NCI-H2171 (cell line): Measurements from ENCODE around the gene FOXD2.
A peak's percentile ranks its signal among the peaks of the same experiment; 100 is the strongest.
"Not testable (repeated sequence)": the region's sequence is repeated elsewhere in the genome, so short reads cannot be mapped to it uniquely, and the experiment has no call there.

Experiments
- DNase-seq: peaks from one replicate; lab custom pipeline; 2025; lab: John Stamatoyannopoulos, UW

Gene FOXD2

DNA sequence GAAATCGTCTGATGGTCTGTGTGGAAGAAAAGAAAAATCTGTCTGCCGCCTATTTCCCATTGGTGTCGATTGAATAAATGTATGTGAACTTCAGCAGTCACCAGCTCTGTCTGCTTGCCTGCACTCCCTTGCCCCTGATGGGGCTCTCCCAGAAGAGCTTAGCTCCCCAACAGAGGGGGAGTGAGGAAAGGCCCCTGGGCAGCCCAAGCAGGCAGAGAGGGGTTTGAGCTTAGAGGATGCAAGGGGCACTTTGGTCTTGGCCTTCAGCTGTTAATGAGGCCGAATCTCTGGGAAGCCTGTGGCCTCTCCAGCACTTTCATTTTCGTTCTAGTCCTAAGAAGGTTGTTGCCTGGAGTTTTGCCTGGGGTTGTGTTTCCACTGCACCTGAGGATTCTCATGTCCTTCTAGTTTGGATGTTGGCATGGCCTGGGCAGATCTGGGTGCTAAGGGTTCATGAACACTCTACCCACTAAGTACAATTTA, 2.8 kb downstream of the FOXD2 start:
- DNase-seq: no peak

DNA sequence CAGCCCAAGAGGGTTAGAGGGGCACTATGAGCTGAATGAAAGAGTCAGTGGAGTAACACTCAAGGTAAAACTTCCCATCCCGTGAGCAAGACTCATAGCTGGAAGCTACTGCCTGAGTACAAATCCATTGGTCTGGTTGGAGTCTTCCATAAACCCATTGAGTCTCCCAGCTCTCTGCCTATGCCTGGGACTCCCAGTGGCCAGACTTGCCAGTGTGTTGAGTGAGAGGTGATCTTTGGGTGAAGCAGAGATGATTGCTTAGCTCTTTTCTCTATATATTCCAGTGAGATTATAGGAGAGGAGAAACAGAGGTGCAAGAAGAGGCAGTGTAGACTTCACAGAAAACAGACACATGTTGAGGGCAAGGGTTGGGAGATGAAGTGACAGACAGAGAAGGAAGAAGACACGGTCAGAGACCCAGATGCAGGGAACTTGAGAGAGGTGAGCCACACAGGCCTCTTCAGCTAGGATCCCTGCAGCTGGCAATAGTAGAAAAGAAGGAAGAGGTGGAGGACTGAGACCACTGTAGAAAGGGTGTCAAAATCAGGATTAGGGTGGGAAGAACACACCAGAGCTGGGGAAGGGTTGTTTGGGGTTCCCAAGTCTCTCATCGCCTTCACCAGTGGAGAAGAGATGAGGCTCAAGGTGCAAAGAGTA, 3.7 kb downstream of the FOXD2 start:
- DNase-seq: no peak

DNA sequence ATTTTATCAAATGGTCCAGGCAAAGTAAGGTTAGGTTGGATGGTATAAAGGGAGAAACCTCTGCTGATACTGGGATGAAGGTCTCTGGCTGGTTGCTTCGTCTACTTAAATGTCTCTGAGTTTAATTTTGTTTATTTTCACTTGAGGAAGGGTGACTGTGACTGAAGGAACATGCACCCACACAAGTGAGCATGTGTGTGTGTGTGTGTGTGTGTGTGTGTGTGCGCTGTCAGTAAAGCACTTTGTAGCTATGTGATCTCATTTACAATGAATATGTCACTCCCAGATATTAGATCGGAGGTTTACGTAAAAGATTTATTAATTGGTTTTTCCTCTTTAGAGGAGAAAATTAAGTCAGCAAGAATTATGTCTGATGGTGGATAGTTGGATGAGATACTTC, 4.4 kb downstream of the FOXD2 start:
- no peak for DNase-seq

DNA sequence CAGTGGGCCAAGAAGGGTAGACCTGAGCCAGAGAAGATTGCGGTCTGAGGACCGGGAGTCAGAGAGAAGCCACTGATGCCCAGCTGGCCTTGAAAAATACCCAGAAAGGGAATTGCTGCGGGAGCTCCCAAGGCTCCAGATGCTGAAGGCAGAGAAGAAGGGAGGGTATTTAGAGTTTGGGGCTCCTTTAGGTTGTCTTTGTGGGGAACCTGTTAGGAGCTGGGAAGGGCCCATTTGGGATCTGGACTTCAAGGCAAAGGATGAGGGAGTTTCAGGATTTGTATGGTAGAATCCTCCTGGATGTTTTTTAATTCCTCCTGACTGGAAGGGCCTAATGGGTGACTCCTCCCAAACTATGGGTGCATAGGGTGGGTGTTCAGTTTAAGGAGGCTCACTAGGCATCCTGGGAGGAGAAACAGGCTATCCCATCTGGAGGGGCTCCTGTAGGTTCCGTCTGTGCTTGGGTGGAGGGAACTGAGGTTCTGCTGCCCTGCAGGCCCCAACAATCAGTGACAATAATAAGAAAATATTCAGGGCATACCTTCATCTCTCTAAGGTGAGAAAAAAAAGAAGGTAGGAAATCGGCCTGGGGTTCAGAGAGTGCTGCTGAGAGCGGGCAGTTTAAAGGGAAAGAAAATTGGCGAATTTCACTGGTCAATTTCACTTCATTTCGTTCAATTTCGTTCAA, 5.1 kb downstream of the FOXD2 start:
- DNase-seq: no peak

DNA sequence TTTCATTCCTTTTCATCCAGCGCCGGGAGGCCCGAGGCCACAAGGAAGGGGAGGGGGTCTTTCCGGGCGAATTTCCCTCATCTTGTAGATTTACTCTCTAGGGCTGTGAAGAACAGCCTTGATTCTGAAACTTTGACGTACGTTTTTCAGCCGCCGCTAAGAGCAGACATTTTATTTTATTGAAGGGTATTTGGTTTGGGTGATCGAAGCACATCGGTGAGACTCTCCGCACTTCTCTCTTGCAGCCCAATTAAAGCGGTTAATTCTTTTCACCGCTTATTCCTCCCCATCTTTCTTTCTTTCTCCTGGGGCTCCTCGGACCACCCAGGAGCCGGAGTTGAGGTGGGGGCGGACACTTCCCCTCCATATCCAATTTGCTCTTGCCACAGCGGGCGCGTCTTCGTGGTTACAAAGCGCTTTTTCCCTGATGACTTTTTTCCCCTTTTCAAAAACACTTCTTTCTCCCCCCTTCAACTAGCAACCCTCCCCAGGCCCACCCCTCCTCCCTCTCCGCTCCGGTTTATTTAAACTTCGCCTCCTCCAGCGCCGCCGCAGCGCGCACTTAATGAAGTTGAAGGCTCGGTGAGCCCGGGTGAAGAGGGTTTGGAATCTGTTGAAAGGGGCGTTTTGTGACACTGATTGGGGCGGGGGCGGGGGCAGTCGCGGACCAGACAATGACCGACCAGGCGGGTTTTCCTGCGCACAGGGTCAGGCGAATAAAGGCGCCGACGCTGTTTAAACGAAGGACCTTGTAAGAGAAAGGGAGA, 5.9 kb downstream of the FOXD2 start:
- DNase-seq: no peak

DNA sequence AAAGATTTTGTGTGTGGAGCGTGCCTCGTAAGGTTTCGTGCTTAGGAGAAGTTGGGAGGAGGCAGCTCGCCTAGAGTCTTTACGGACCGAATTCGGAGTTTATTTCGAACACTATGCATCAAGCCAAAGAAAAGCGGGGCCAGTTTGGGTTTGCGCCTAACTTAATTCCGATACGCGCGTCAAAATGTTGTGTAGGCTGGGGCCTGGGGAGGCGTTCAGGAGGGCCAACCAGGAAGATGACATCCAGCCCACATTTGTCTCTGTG, 6.4 kb downstream of the FOXD2 start:
- DNase-seq: no peak

DNA sequence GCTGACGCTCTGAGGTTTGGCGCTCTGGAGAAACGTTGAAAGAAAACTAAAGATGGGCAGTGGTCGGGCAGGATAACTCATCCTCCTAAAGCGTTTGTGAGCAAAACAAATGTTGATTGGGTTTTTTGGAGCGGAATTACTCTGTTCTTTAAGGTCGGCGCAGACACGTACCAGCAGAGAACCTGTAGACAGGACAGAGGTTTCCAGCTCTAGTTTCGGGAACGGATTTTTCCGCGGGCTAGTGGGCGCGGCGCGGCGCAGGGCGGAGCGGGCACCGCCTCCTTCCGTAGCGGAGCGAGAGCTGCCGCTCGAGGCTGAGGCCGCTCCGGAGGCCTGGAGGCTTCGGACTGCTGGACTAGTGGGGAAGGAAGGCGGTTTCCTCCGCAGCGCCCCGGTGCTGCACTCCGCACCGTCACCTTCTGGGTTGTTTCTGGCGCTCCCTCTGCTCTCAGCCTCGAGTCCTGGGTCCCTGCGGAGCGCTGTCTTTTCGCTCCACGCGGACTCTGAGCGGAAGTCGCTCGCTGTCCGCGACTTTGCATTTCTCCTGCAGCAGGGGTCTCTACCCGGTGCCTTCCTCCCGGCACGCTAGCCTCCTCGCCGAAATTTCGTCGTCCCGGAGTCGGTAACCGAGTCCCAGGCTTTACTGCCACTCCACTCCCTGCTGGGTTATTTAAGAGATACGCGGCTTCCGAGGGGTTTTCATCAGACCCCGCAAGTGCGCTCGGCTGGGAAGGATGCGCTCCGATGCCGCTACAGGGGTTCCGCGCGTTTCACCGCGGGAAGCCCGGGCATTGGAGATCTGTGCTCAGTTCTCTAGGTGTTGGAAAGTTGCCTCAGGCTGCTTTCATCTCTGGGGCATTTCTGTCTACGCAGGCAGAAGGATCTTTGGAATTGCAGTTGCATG, 7.0 kb downstream of the FOXD2 start:
- DNase-seq: no peak

DNA sequence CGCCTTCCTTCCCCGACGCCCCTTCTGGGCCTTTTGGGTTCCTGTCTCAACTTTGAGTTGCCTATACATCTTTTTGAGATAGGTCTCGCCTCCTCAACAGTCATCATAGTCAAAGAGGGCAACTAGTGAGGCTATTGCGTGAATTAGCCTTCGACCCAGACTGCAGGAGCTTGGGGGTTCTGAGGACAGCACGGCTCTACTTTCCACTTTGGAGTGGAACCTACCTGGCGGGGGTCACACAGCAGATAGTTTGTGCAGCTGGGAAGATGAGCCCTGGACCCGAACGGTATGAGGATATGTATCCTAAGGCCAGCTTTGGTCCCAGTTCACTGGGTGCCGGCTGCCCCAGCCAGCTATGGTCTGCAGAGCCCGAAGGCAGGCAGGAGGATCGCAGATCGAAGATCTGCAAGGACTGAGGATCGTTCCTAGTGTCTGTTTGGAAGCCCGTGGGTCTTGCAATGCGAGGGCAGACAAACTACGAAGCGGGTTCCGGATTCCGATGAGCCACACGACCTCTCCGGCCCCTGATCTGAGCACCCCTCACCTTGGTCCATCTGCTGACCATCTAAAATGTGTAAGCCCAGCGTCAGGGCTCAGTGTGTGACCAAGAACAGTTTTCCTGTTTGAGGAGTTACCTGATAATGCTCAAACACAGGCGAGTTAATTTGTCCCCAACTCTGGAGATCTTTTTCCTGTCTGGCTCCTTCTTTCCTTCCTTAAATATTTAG, 8.1 kb downstream of the FOXD2 start:
- no peak for DNase-seq

DNA sequence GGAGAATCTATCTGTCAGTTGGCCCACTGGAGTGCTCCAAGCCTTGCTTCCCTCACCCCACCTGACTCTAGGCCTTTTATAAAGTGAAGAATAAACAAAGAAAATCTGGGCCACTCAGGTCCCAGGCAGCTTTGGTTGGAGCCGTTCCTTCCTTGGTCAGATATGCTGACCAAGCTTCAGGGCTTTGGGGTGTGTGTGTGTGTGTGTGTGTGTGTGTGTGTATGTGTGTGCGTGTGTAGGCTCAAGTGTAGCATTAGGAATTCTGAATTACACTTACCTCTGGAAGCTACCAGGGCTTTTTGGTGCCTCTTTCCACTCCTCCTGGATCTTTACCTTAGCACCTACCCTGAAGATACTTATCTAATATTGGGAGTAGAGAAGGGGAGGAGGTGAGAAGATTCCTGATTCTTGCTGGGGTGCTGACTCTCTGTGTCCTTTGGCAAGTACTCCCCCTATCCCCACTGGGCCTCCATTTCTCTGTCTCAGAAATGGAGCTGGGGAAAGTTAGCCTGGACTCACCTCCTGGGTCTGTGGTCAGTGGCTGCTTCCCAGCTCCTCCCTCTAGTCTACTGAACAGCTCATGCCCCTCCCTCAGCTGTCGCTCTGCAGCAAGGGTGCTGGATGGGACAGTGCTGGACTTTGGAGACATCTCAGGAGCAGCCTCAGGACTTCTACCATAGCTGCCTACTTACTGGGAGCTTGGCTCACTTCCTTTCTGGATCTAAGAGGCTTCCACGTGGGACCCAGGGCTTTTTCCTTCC, 10.8 kb downstream of the FOXD2 start:
- no peak for DNase-seq

DNA sequence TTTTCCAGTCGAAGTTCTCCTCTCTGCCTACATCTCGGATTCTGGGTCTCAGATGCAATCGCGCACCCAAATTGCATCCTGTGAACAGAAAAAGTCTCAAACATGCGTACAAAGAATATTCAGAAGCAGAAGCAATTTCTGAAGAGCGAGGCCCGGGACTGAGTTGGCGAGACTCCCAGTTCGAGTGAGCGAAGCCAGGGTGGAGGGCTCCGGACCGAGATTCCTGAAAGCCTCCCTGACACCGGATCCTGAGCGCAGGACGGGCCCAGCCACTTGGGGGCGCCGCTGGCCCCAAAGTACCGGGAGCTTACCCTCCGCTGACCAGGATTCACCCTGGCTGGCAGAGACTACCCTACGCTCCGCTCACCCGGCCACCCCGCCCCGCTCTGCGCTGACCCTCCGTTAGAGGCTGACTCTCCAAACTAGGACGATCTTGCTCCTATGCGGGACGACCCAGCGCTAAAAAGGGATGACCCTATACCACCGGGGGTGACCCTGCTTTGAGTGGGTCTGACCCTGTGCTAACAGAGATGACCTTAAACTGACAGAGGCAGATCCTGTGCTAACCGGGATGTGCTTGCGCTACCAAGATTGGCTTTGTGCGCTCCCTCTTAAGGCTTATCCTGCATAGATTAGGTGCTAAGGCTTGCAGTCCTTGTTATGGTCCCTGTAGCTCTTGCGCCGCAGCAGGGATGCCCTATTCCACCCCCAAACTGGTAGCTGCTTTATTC, 12.1 kb downstream of the FOXD2 start:
- no peak for DNase-seq

DNA sequence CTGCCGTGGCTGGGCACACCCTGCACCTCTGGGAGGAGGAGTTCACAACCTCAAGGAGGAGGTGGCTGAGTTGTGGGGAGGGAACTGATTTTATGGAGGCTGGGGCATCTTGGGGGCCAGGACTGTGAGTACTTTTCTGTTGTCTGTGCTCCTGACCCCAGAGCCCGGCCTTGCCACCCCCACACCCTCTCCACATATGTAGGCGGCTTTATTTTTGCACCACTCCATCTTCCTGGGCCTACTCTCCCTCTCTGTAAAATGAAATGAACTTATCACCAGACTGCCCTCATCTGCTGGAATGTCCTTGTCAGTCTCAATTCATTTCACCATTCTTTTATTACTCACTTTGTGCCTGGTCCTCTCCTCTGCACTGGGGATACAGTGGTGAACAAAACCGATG, 12.8 kb downstream of the FOXD2 start:
- no peak for DNase-seq

DNA sequence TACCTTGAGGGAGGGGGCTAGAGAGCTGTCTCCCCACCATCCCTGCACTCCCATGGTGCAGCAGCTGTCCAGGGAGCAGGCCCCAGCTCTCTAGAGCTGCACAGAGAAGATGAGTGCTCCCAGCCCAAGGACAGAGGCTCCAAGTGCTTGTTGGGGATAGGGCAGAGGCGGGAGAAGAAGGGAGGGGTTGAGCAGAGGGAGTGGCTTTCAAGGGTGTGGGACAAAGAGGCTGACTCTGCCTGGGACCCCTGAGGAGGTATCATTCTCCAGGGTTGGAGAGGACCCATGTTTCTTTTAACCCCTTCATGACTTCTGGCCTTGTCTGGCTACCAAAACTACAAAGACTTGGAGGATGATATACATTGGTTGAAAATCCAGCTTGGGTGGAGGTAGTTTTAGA, 14.6 kb downstream of the FOXD2 start:
- DNase-seq: no peak

DNA sequence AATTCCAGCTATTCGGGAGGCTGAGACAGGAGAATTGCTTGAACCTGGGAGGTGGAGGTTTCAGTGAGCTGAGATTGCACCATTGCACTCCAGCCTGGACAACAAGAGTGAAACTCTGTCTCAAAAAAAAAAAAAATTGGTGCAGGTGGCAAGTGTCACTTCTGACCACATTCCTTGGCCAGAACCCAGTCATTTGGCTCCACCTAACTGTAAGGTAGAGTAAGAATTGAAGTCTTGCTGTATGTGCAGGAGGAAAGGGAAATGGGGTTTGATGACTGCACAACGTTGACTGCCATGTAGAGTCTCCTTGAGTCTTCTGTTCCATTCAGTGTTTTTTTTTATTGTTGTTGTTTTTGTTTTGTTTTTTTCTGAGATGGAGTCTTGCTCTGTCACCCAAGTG, 16.1 kb downstream of the FOXD2 start:
- not testable (repeated sequence) for DNase-seq

DNA sequence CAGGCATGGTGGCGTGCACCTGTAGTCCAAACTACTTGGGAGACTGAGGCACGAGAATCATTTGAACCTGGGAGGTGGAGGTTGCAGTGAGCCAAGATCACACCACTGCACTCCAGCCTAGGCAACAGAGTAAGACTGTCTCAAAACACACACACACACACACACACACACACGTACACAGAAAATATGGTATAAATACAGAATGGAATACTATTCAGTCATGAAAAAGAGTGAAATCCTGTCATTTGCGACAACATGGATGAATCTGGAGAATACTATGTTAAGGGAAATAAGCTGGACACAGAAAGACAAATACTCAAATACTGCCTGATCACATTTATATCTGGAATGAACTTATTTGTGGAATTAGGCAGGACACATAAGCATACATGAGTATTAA, 18.4 kb downstream of the FOXD2 start:
- no peak for DNase-seq

DNA sequence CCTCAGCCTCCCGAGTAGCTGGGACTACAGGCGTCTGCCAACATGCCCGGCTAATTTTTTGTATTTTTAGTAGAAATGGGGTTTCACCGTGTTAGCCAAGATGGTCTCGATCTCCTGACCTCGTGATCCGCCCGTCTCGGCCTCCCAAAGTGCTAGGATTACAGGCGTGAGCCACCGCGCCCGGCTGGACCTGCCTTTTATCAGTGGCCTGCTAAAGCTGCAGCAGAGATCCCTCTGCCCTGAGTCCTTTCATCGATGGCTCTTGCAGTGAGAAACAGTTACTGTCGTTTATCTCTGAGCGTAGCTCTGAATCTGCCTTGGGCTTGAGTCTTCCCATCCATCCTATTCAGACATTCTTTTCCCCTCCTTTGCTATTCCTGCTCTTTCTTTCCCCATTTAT, 19.7 kb downstream of the FOXD2 start:
- not testable (repeated sequence) for DNase-seq

DNA sequence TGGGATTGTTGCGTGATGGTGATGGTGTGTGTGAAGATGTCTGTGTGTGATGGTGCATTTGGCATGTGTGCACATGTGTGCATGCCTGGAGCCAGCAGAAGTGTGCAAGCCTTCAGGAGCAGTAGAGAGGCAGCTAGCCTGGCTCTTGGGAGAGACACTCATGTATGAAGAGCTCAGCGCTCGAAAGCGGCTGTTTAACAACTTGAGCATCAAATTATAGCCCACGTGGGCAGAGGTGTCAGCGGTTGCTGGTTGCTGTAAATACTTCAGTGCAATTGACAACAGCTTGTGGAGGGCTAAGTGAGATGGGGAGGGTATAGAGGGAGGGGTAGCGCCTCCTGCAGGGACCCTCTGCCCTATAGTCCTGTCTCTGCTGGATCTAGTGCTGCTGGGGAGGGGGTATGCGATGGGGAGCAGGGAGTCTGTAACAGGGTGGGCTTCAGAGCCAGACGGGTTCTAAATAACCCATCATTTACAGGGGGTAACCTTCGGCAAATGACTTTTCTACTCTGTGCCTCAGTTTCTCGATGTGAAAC, 21.5 kb downstream of the FOXD2 start:
- DNase-seq: no peak

DNA sequence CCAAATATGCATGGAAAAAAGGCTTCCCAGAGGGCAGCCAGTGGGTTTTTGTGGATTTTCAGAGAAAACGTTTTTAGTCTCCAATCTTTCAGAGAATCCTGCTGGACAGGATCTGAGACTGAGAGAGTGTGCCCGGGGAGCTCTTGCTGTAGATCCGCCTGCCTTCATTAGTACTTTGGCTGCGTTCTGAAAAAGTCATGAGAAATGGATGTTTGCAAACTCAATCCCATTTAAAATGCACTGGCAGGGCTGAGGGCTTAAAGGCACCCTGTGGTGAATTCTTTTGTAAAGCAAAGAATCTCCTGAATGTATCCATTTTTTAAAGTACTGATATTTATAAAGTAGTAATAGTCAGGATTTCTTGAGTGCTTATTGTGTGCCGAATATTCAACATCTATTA, 22.2 kb downstream of the FOXD2 start:
- DNase-seq: no peak

DNA sequence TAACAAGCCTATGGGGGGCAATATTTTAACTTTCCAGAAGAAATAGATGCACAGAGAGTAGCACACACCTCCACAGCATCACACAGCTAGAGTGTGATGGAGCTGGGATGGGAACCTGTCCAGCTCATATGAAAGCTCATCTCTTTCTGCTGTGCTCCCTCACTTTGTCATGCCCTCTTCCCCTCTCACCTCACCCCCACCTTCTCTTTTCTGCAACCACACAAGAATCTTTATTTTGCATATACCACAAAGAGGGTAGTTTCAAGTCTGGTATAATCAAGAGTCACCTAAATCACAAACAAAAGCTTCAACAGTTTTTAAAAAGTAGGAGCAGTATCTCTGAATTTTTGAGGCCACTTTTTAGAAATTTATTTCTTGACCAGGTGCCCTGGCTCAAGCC, 22.6 kb downstream of the FOXD2 start:
- DNase-seq: no peak

DNA sequence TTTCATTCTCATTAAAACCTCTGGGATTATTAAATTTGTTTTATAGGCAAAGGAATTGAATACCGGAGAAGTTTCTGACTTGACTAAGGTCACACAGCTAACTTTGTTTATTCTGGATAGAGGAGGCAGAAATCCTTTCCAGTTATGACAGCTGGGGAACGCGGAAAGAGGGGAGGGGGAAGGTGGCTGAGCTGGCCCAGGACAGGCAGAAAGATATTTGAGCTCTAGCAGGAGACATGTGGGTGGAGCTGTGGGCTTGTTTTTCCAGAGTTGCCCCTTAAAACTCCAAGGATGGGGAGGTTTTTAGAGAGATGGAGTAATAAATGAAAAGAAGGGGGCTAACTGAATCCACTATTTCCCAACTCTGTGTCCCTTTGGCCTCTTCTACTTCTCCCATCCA, 27.8 kb downstream of the FOXD2 start:
- peak; percentile 12 for DNase-seq
